HG03025 (cell line): Measurements from ENCODE around the gene SSUH2.
"Not testable (repeated sequence)": the region's sequence is repeated elsewhere in the genome, so short reads cannot be mapped to it uniquely, and the experiment has no call there.

Experiments
- ATAC-seq: cut with Tn5 transposase; IDR thresholded peaks from one replicate; pipeline ENCODE4 v1.9.1; 2021; ENCODE audit warnings: mild to moderate bottlenecking, moderate library complexity; ENCODE audit not compliant: unreplicated experiment, low FRiP score

SSUH2 gene

GRCh38 chr3:8593021-8593827 is 51.4 kb downstream of the SSUH2 start:
- no peak for ATAC-seq

GRCh38 chr3:8589880-8590556 is 54.6 kb downstream of the SSUH2 start:
- ATAC-seq: no peak

- ATAC-seq: no peak
Observed at GRCh38 chr3:8584661-8585060, 59.9 kb downstream of the SSUH2 start.

- ATAC-seq: no peak
Observed at GRCh38 chr3:8581806-8582445, 62.7 kb downstream of the SSUH2 start.

GRCh38 chr3:8581373-8581772 is 63.2 kb downstream of the SSUH2 start:
- no peak for ATAC-seq

- not testable (repeated sequence) for ATAC-seq
Observed at GRCh38 chr3:8580434-8580833, 64.2 kb downstream of the SSUH2 start.

DNA sequence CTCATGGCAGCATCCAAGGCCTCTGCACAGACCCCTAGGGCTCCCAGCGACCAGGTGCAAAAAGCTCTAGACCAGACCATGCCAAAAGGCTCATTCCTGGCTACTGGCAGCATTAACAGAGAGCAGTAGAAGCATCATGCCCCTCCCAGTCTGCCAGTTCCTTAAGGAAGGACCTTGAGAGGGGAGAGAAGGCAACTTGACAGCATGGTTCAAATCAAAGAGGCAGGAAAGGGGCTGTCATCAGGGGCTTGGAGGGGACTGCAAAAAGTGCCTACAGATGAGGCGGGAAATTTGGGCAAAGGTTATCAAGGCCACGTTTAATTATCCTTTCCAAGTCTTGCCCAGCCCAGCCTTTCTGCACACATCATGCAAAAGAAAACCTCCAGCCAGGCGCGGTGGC is 64.7 kb downstream of the SSUH2 start:
- no peak for ATAC-seq

GRCh38 chr3:8579096-8579495 is 65.5 kb downstream of the SSUH2 start:
- peak; percentile 98 for ATAC-seq

- ATAC-seq: no peak
Observed at GRCh38 chr3:8578282-8578681, 66.3 kb downstream of the SSUH2 start.

DNA sequence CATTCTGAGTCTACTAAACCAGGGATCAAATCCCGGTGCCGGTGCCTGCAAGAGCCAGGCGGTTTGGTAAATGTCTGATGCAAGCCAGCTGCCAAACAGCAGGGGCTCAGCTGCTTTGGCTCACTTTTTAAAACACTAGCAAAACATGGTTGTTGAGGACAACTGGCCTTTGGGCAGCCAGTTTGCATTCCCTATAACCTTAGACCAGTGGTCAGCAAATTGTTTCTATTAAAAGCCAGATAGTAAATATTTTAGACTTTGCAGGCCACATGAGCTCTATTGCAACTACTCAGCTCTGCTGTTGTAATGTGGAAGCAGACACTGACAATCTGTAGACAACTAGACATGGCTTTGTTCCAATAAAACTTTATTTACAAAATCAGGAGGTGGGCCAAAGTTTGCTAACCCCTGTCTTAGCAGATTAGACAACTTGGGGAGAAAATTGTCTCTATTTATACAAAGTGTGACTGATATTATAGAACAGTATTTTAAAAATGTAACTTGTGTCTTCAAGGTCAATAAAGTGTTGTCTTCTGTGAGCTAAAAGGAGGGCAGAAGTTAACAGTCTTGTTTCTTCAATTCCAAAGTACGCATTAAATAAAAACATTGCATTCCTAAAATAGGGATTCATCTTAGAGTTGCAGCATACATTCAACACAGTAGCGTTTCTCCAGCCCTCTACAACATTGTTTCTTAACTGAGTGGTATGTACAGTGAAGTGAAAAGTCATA is 67.6 kb downstream of the SSUH2 start:
- no peak for ATAC-seq

DNA sequence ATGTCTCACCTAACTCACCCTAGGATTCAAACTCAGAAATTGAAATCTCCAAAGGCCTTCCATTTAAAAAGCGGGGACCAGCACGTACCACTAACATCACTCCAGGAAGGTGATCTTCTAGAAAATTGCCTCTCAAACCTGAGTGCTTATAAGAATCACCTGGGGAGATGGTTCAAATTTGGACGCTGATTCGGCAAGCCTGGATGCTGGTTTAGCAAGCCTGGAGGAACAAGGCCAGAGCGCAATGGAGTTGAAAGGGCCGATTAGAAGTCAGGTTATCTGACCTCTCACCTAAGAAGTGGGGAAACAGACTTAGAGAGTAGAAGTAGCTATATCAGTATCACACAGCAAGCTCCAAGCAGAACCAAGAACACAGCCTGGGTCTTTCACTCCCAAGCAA is 68.2 kb downstream of the SSUH2 start:
- no peak for ATAC-seq

DNA sequence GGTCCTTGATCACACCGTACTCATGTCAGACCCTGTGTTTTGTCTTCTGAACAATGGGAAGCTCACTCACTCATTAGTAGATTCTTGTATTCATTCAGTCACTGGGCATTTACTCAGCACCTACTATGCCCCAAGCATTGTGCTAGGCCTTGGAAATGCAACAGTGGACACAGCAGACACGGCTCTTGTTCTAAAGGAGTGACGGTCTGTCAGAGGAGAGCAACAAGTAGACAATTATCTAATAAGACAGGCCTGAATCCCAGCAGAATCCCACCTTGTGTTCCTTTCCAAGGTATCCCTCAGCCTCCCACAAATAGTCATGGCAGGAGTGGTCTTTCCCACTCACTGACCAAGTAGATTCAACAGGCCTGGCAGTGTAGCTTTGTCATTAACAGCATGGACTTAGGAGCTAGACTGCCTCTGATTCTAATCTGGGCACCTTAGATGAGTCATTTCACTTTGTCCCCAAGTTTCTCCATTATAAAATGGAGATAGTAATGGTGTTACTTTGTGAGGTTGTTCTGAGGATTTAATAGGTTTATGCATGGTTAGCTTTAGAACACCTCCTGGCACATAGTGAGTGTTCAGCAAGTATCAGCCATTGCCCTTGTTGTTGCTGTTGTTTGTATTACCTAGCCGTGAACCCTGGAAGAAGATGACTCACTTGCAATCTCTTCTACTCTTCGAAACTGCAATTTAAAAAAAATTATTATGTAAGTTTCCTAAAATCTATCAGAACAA is 69.1 kb downstream of the SSUH2 start:
- no peak for ATAC-seq

DNA sequence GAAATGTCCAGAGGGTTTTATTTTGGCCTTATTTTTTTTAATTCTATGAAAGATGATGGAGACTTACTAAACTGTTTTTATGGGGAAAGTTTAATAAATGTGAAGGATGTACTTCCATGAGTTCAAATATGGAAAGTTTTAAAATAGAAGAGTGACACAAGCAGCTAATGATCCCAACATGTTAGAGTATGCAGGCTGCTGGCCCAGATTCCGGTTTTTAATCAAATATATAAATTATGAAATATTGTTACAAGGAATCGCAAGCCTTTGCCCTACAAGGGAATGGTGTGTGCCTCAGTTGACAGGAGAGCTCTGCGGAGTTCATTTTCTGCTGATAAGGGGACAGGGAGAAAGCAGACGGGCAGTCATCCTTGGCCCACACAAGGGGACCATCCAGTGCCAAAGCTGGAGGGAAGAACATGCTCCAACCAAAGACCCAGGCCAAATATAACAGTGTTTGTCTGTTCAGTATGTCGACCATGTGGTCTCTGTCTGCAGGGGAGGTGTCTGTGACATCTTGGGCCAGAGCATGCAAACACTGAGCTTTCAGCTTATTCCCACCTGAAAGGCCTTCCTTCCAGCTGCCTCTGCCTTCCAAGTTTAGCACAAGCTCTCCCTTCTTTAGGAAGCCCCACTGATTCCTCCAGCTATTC is 69.8 kb downstream of the SSUH2 start:
- no peak for ATAC-seq

GRCh38 chr3:8574040-8574669 is 70.4 kb downstream of the SSUH2 start:
- no peak for ATAC-seq

DNA sequence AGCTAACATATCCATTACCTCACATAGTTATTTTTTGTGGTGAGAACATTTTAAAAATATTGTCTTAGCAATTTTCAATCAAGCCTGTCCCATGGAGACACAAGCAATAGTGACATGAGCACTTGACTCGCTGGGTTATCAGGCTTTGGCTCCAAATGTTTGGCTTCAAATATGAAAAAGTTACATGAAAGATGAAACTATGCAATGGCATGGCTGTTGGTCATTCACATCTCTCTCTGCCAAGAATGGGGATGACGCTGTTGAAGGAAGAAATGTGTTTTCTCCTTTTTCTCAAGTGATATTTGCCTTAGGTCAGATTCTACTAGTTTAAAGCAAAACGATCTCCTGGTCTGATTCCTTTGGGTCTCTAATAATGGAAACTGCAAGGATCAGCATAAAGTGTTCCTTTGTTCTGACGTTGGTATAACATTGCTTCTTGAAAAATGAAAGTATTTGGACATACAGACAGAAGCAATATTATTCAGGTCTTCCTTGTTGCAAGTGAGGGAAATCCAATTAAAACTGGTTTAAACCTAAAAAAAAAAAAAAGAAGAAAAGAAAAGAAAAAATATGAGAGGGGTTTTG is 71.2 kb downstream of the SSUH2 start:
- no peak for ATAC-seq

GRCh38 chr3:8571256-8571655 is 73.3 kb downstream of the SSUH2 start:
- no peak for ATAC-seq
